SH-SY5Y (cell line): Measurements from ENCODE around the gene CORO2A.

Experiments used
- GATA2 ChIP-seq: IDR thresholded peaks from 2 replicates; pipeline ENCODE4 v1.6.1; 2011; ENCODE audit warnings: mild to moderate bottlenecking, low read depth, low read length
- GATA3 ChIP-seq: IDR thresholded peaks from 2 replicates; pipeline ENCODE4 v1.6.1; 2011; ENCODE audit warnings: low read depth, mild to moderate bottlenecking, low read length, moderate library complexity

DNA sequence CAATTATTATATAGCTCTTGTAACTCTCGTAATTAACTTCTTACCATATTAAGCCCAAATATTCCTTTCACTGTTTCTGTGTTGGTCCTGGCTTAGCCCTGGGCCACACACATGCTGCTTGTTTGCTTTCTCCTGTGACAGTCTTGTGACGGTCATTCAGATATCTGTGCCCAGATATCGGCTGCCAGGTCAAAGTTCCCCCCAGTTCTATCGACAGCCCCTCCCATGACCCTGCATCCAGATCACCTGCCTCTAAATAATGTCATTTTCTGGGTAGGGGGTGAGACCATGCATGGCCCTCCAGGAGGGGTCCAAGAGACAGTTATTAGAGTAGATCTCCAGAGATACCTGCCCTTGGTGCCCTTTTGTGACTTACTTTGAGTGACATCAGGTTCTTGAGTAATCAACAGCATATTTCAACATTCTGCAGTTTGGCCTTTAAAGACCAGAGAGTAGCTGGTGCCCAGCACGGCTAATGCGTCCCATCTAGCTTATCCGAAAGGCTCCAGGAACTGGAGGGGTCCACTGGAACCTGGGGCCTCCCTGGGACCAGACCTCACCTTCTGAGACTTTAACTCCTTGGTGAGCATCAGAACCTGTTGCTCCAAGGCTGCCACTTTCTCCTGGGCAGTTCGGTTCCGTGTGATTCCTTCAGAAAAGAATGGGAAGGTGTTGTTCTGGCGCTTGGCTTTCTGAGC lies 36.1 kb upstream of the CORO2A start:
- TF ChIP-seq GATA2 (no peak), GATA3 (no peak)
